Type B pancreatic cell (in vitro differentiated cells): ENCODE results near the gene CENPE. TPM values are rescaled to one million over a fixed set of nuclear protein-coding genes. Genes with fewer than 3 reads are reported as not detected.

Experiments used
- DNase-seq: peaks from one replicate; pipeline ENCODE4 v3.0.0; 2021; ENCODE audit warnings: mixed read lengths; ENCODE audit not compliant: unreplicated experiment; ENCODE audit errors: extremely low spot score
- H3K27ac Mint-ChIP-seq: 2 replicates; pipeline ENCODE4 v1.8.0; 2021; ENCODE audit warnings: mild to moderate bottlenecking, mixed read lengths
- H3K27me3 Mint-ChIP-seq: 2 replicates; pipeline ENCODE4 v1.8.0; 2021; ENCODE audit warnings: mixed read lengths
- H3K36me3 Mint-ChIP-seq: 2 replicates; pipeline ENCODE4 v1.8.0; 2021; ENCODE audit warnings: mixed read lengths
- H3K4me1 Mint-ChIP-seq: one replicate; pipeline ENCODE4 v1.8.0; 2021; ENCODE audit warnings: mixed read lengths; ENCODE audit not compliant: unreplicated experiment
- H3K4me3 Mint-ChIP-seq: 2 replicates; pipeline ENCODE4 v1.8.0; 2021; ENCODE audit warnings: mild to moderate bottlenecking, mixed read lengths
- H3K9me3 Mint-ChIP-seq: 2 replicates; pipeline ENCODE4 v1.8.0; 2021; ENCODE audit warnings: mixed read lengths
- total RNA-seq: library from RNA; stranded (reverse); gene quantifications from 2 replicates; pipeline ENCODE4 v1.2.1, GENCODE V29; 2021; ENCODE audit warnings: low replicate concordance
- TF ChIP-seq, protein P1 (sequence below): fragments of 200-600 bp; sonication (generic); conservative IDR thresholded peaks from 2 replicates; pipeline ENCODE4 v1.5.0; 2021; ENCODE audit warnings: antibody characterized with exemption, mild to moderate bottlenecking

Gene CENPE
- total RNA-seq, 1 donor from 2014 or later = 46.5 TPM

GRCh38 chr4:103075894-103076746, 122.0 kb downstream of the CENPE start:
- H3K4me1 Mint-ChIP-seq = peaks cover 5% of the 10 kb centered on the region
- peaks cover 9% of the 10 kb centered on the region for H3K27me3 Mint-ChIP-seq
- H3K9me3 Mint-ChIP-seq = no peaks in the 10 kb centered on the region
- peak; percentile 75 for DNase-seq
- TF ChIP-seq, protein P1, sequence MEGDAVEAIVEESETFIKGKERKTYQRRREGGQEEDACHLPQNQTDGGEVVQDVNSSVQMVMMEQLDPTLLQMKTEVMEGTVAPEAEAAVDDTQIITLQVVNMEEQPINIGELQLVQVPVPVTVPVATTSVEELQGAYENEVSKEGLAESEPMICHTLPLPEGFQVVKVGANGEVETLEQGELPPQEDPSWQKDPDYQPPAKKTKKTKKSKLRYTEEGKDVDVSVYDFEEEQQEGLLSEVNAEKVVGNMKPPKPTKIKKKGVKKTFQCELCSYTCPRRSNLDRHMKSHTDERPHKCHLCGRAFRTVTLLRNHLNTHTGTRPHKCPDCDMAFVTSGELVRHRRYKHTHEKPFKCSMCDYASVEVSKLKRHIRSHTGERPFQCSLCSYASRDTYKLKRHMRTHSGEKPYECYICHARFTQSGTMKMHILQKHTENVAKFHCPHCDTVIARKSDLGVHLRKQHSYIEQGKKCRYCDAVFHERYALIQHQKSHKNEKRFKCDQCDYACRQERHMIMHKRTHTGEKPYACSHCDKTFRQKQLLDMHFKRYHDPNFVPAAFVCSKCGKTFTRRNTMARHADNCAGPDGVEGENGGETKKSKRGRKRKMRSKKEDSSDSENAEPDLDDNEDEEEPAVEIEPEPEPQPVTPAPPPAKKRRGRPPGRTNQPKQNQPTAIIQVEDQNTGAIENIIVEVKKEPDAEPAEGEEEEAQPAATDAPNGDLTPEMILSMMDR = peak; percentile 47
- peak overlapping the region; percentile 90 for H3K27ac Mint-ChIP-seq
- H3K4me3 Mint-ChIP-seq = peak overlapping the region; percentile 94
- H3K36me3 Mint-ChIP-seq = peaks cover 10% of the 10 kb centered on the region

- Mint-ChIP-seq H3K9me3 (no peaks in the 10 kb centered on the region), H3K4me1 (peaks cover 5% of the 10 kb centered on the region), H3K27me3 (peaks cover 9% of the 10 kb centered on the region), H3K27ac (peak overlapping the region; percentile 90), H3K36me3 (peaks cover 10% of the 10 kb centered on the region), H3K4me3 (peak overlapping the region; percentile 94)
- DNase-seq = no peak
- TF ChIP-seq, protein P1 = no peak
Observed at GRCh38 chr4:103075435-103075893, 122.7 kb downstream of the CENPE start.

- H3K36me3 Mint-ChIP-seq = peaks cover 10% of the 10 kb centered on the region
- H3K27me3 Mint-ChIP-seq = peaks cover 9% of the 10 kb centered on the region
- no peak overlapping the region for H3K4me3 Mint-ChIP-seq
- DNase-seq = no peak
- TF ChIP-seq, protein P1 = no peak
- H3K4me1 Mint-ChIP-seq = peaks cover 5% of the 10 kb centered on the region
- no peak overlapping the region for H3K27ac Mint-ChIP-seq
- H3K9me3 Mint-ChIP-seq = no peaks in the 10 kb centered on the region
Observed at GRCh38 chr4:103074744-103075434, 123.3 kb downstream of the CENPE start.

- Mint-ChIP-seq H3K4me3 (no peak overlapping the region), H3K9me3 (no peaks in the 10 kb centered on the region), H3K36me3 (peaks cover 2% of the 10 kb centered on the region), H3K27ac (no peak overlapping the region), H3K27me3 (peaks cover 9% of the 10 kb centered on the region), H3K4me1 (peaks cover 5% of the 10 kb centered on the region)
- TF ChIP-seq, protein P1 = no peak
- DNase-seq = no peak
Observed at GRCh38 chr4:103073792-103074438, 124.2 kb downstream of the CENPE start.

- TF ChIP-seq, protein P1 = no peak
- no peak overlapping the region for H3K4me3 Mint-ChIP-seq
- H3K27ac Mint-ChIP-seq = no peak overlapping the region
- no peaks in the 10 kb centered on the region for H3K9me3 Mint-ChIP-seq
- H3K27me3 Mint-ChIP-seq = no peaks in the 10 kb centered on the region
- no peaks in the 10 kb centered on the region for H3K36me3 Mint-ChIP-seq
- H3K4me1 Mint-ChIP-seq = no peaks in the 10 kb centered on the region
- DNase-seq = no peak
Observed at GRCh38 chr4:103067841-103068547, 130.1 kb downstream of the CENPE start.
